Stimulated activated CD4-positive, alpha-beta T cell treated with anti-CD3 and anti-CD28 coated beads, TNF-alpha, amount 100 ng/mL, for 48 hours (primary cell): Measurements from ENCODE around the gene ETFB.
A peak's percentile ranks its signal among the peaks of the same experiment; 100 is the strongest.

Experiments
- DNase-seq, 3 donors: peaks; one replicate each; pipeline ENCODE4 v3.0.0-alpha.2; 2020; ENCODE audit warnings: low read depth in 3 of 3

Gene ETFB

DNA sequence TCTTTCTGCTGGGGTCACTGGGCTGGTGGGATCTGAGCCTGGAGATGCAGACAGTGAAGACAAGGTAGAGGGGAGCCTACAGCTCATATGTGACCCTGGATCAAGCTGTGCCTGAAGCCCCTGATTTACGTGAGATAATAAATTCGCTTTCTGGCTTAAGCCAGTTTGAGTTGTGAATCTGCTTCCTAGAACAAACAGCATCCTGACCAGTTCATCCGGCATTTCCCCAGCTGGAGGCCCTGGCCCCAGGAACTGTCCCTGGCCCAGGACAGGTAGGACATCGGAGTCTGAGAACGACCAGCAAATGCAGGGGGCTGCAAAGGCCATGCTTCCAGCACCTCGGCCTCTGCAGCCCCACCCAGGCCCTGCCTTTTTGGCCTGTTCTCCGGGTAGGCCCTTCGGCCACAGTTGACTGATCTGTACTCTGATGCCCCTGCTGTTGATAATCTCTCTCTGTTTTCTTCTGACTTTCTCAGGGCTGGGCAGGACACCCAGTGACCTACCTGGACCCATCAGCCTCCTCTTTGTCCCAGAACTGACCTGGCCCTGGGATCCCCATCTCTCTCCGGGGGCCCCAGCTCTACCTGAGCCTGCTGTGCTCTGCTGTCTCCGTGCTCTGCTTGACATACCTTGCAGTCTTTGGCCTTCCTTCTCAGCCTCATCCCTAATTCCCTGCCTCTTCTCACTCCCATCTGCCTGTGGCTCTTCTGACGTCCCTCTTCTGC, 14.8 kb downstream of the ETFB start:
- no peak for DNase-seq

DNA sequence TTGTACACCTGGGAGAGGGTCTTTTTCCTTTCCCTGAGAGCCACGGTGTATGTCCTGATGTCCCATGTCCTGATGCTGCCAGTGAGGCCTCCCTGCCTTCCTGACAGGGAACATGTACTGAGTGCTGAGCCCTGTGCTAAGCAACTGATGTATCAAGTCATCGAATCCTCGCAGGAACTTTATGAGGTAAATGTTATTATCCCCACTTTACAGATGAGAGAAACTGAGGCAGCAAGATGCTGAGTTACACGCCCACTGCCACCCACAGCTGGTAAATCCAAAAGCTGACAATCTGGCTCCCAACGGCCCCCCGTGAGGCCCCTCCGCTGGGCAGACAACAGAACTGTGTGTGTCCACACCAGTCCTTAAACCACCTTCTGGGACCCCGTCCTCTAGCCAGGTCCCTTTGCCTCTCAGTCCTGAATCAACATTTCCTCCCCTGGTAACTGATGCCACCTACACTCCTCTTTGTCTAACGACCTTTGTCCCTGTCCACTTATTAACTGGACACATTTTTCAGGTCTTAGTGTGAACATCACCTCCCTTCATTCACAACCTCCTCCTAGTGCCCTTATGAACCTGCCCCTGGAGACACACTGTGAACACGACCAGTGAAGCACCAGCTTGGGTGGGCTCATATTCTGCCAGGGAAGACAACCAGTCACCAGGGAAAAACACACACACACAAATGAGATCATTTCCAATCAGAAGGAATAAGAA, 18.8 kb downstream of the ETFB start:
- DNase-seq = no peak

DNA sequence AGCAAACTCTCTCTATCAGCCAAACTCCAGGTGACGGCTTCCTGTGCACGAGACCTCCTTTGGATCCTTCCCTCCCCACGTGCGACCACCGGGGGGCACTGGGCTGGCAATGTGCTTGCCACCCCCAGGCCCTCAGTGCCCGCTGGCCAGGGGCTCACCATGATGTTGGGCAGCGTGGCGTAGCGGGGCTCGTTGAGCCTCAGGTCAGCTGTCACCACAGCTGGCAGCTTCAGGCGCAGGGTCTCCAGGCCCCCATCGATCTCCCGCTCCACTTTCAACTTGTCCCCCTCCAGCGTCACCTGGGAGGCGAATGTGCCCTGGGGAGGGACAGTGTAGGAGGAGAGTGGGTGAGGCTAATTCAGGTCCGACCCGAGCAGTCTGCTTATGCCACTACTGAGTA, 19.4 kb downstream of the ETFB start:
- DNase-seq = no peak

DNA sequence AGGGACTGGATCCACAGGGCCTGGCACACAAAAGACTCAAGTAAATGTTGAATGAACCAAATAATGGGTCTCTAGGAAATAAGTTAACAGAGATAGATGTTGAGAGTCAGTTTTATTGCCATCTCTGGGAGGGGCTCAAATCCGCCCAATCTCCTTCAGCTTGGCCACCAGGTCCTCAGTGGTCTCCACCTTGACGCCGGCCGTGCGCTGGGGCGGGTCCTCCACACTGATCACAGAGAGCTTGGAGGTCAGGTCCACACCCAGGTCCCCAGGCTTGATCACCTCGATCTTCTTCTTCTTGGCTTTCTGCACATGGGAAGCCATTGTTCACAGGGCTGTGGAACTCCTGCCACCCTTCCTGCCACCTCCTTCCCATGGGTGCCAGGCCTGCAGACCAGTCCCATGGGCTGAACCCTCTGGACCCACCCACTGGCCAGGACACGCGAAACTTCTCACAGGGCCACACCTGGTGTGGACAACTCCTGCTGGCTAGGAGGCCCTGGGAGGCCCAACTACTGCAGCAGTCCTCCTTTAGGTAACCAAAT, 21.0 kb downstream of the ETFB start:
- no peak for DNase-seq

DNA sequence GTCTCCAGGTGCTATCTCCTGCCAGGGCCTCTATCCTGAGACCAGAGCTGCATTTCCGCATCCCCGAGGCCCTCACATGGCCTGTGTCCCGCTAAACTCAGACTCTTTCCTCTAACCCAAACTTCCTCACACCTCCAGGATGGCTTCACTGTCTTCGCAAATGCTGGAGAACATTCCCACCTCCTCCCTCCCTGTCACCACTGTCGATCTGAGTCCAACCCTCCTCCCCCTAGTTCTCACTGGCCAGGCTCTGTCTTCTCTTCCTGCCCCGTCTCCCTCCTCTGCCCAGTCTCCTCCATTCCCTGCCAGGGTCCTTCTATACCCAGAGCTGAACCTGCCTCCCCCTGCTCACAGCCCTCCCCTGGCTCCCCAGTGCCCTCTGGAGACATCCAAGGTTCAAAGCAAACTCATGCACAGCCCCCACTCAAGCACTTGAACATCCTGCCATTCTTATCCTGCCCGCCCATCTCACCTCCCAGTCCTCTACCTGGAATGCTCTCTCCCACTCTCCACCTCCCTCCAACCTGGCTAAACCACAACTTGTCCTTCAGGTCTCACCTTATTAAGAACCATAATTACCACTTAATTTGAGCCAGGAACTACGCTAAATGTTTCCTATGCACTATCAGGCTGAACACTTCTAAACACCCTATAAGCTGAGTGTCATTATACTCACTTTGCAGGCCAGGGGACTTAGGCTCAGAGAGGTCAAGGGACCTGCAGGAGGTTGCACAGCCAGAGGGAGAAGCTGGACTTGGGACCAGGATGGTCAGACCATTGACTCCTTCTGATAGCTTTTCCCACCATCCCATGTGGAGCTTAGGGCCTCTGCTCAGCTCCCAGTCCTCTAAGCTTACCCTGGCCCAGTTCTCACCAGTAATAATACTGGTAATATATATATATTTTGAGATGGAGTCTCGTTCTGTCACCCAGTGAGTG, 23.3 kb downstream of the ETFB start:
- DNase-seq = no peak

DNA sequence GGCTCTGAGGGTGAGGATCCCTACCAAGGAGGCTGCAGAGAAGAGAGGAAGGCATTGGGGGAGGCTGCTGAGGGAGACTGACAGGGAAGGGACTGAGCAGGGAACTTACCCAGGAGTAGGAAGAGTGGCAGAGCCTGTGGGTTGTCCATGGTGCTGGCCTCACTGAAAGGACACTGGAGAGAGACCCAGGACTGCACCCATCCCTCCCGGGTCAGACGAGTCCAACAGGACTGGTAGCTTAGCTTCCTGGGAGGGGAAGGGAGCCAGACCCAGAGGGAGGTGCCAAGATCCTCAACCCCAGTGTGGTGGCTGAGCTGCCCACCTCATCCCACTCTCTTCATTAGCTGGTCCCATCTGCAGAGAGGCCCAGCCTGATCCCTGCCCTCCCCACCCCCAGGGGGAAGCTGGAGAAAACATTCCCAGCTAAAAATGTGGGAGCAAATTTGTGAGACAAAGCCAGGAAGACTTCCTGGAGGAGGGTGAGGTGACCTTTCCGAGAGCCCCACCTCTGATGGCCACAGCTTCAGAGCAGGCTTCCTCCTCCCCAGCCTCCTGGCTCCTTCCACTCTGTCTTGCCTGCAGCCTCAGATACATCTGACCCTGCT, 24.1 kb downstream of the ETFB start, which contains the start of gene VSIG10L:
Gene VSIG10L, minus strand, starts transcription at position 164 of the 605 bp plus-strand sequence. Its CDS starts 15 bp downstream, at position 149.
- DNase-seq = no peak

DNA sequence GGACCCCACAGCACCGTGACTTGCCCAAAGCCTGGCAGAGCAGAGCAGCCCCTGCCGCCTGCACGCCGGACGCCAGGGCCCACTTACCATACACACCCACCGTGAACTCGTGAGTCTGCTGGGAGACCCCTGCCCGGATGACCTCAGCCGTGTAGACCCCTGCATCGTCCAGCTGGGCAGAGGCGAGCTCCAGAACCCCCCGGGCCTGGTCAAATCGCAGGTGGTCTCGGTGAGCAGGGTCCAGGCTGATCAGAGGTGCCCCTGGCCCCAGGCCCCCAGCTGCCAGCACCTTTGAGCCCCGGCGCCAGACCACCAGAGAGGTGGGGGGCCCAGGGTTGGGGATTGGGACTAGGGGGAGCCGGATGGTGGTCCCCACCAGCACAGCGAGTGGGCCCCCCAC, 25.1 kb downstream of the ETFB start:
- DNase-seq = no peak

DNA sequence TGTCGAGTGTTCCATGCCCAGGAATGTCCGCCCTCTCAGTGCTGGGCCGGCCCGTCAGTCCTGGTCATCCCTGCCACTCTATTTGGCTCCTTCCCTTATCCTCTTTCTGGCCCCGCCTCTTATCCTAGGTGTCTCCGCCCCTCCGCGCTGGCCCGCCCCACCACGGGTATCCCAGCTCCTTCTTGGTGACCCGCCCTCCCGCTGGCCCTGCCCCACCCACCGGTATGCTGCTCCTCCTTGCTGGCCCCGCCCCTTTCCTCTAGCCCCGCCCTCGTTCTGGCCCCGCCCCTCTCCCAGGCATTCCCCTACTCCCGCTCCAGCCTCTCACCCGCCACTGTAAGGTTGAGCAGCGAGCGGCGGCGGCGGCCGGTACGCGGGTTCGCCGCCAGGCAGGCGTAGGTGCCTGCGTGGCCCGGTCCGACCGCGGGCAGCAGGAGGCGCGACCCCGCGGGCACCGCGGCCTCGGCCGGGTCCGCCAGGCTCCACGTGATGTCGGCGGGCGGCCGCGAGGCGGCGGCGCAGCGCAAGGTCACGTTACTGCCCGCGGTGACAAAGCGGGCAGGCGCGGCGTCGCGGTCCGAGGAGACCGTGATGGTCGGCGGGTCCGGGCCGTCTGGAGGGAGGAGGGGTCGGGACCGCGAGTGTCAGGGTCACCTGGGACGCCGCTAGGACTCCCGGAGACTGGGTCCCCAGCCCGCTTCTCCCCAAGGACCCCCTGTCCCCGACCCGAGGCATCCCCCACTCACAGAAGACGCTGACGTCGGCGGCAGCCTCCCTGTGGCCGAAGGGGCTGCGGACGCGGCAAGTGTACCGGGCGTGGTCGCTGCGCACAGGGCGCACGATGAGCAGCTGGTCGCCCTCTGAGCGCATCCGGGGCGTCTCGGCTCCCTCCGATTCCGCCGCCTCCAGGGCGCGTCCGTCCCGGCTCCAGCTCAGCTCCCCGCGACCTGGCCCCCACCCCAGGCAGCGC, 26.2 kb downstream of the ETFB start:
- DNase-seq = peak; percentile 95 to 97 (median 97)

DNA sequence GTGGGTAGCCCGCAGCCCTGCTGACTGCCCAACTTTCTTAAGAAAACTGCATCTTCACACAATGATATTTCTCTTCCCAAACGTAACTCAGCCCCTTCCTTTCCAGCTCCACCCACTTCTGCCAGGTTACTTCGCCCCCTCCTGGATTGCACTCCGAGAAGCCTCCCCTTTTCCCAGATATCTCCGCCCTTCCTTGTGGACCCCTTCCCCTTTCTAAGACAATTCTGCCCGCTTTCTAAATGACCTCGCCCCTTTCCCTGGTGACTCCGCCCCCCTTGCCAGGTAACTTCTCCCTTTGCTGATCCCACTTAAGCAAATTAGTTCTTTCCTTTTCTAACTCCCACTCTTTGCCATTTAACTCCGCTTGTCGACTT, 26.9 kb downstream of the ETFB start:
- peak in 2 of 3 donors; percentile 11 to 42 for DNase-seq

DNA sequence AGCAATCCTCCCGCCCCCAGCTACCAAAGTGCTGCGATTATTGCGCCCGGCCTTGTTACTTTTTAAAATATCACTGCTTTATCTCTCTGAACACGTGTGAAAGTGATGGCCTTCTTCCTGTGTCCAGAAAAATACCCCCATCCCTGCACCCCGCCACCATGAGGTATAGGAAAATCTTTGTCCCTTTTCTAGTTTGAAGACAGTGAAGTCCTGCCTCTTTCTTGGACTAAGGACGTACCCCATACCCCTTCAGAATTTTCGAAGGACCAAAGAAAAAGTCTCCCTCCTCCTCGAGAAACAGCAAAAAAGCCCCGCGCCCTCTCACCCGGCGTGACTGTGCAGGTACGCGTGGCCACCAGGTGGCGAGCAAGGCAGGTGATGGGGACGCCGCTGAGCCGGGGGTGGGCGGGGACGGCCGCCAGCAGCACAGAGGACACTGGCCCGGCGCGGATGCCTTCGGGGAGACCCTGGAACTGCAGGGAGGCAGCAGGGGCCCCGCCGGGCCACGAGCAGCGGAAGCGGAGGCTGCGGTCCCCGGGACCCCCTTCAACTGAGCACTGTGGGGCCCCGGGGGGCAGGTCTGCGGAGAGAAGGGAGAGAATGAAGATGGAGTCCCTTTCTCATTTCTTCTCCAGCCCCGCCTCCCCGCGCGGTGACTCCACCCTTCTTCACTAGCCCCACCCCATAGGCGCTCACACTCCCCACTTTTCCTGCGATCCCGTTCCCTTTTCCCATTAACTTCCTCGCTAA, 27.4 kb downstream of the ETFB start:
- DNase-seq = peak; percentile 79 to 92 (median 81)

DNA sequence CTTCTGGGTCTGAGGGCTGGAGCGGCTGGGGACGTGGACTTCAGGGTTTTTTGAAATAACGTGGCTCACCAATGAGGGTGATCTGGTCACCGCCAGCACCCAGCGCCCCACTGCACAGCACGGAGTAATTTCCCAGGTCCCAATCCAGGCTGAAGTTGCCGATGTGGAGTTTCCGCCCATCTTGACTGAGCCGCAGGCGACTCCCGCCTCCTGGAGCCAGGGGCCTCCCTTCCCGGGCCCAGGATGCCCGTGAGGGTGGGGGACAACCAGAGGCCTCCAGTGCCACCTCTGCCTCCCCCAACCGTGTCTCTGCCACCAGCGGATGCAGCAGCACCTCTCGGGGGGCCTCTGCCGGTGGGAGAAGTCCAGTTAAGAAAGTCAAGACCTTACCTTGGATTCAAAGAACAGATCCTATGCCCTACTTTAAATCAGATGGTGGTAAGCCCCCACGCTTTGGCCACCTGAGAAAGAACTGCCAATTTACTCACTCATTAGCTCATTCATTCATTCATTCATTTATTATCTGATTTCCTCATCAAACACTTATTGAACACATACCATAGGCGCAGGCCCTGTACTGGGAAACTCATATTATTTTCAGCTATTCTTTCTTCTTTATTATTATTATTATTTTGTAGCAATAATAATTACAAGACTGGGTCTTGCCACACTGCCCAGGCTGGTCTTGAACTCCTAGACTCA, 28.2 kb downstream of the ETFB start:
- DNase-seq = no peak

DNA sequence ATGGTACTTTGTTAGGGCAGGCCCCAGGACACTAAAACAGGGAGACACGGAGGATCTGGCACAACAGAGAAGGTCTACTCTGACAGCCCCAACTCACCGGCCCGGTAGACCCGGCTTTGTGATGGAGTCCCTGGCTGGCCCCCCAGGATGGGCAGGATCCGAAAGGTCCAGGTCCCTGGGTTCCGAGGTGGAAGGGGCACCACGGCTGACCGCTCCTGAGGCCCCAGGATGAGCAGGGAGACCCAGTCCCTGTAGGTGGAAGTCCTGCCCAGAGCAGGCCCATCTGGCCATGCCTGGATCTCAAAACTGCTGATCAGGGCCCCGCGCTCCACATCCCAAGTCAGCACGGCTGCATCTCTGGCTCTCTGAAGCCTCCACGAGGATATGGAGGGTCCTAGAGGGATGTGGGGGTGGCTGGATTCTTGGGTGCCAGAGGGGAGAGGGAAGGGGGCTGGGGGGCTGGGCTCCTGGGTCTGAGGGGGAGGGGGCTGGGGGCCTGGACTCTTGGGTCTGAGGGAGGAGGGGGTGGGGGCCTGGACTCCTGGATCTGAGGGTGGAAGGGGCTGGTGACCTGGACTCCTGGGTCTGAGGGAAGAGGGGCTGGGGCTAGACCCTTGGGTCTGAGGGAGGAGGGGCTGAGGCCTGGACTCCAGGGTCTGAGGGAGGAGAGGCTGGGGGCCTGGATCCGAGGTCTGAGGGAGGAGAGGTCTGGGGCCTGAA, 28.9 kb downstream of the ETFB start:
- no peak for DNase-seq

DNA sequence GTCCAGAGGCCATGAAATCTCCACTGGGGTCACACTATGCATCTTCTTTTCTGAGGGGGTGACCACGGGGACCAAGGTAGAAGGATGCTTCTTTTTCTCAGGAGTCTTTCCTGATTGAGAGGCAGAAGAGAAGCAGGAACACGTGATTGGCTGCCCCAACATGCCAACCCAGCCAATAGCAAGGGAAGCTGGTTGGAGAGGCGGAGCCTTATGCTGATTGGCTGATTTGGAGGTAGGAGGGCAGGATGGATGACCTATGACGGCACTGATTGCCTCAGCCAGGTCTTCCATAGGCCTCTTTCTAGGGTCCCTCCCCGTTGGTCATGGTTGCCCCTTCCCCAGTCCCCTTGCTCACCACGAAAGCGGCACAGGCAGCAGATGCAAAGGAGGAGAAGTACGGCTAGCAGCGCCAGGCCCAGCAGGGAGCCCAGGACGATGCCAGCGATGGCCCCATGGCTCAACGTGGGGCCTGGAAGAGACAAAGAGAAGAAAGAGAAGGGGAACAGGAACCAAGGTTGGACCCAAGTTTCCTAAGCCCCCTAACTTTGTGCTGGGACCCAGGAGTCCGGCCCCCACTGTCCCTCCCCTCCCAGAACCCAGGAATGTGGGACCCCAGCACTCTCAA, 32.2 kb downstream of the ETFB start:
- peak in 1 of 3 donors; percentile 26 for DNase-seq

DNA sequence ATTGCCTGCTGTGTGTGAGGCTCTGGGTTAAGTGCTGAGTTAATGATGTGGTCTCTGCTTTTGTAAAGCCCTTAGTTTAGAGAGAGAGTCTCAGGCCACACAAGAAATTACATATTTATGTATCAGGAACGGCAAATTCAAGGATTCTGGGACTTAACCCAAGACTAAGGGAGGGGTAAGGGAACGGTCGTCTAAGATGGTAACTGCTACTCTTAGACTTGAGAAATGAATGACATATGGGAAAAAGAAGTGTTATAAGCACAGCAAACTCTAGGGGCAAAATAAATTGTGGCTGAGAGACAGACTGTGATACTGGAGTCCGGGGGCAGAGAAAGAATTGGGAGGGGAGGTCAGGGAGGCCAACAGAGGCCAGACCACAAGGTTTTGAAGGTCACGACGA, 34.5 kb downstream of the ETFB start:
- DNase-seq = no peak

DNA sequence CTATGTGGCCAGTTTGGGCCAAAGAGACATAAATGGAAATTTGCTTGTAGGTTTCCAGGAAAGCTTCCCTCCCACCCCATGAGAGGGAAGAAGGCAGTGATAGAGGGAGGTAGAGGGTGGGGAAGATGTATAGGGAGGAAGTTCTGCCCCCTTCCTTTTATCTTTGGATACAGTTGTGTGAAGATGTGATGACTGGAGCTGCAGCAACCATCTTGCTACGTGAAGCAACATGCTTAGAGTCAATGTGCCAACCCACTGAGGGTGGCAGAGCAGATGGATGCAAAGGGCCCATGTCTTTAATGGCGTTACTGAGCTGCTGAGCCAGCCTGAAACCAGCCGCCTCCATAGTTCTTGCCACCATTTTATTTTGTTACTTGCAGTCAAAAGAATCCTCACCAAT, 35.0 kb downstream of the ETFB start:
- no peak for DNase-seq

DNA sequence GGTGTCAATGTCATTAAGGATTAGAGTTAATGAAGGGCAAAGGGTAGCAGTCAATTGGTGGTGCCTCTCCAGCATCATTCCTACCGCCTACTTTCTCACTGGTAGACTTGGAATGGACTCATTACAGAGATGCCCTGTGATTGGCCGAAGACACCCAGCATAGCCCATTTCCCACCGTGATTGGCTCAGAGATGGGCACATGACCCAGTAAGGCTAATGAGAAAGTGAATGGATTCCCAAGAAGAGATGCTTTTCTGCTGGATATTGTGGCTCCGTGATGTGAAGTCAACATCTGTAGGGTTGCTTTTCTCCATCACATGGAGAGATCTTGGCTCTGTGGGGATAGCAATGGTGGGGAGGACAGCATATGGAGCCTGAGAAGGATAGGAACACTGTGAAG, 35.8 kb downstream of the ETFB start:
- DNase-seq = no peak

DNA sequence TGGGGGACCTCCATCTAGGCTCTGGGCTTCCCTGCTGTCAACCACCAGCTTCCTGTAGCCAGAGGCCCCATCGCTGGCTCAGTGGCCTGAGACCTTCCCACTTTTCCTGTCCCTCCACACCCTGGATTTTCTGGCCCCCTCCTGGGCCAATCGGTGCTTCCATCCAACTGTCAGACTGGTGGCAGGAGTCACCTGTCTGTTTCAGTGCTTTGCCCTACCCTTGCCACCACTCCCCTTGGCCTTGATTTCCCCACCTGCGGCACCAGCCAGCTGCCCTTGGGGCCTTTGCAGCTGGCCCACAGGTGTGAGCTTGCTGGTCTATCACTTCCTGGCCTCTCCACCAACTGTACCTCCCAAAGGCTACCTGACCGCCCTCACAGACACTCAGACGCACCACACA, 36.8 kb downstream of the ETFB start:
- no peak for DNase-seq
